Activated naive CD4-positive, alpha-beta T cell treated with anti-CD3 and anti-CD28 coated beads, Interleukin-2, amount 10 ng/mL, durations not matched to agents 7 days and 5 days (primary cell): Measurements from ENCODE around the gene TMEM51.

ENCODE experiments used
- CTCF ChIA-PET: fragments of 350-600 bp; sonication (Branson Sonifier 250); formaldehyde crosslinking; loops from one replicate; lab custom pipeline; 2021; ENCODE audit warnings: antibody characterized with exemption; lab: Charles Lee
- DNase-seq: peaks from one replicate; pipeline ENCODE4 v3.0.0-alpha.2; 2020
- H3K27ac Mint-ChIP-seq: one replicate; pipeline ENCODE4 v1.8.0; 2021; ENCODE audit warnings: mild to moderate bottlenecking, moderate library complexity, mixed read lengths
- H3K27me3 Mint-ChIP-seq: one replicate; pipeline ENCODE4 v1.8.0; 2021; ENCODE audit warnings: mild to moderate bottlenecking, mixed read lengths
- H3K36me3 Mint-ChIP-seq: one replicate; pipeline ENCODE4 v1.8.0; 2021; ENCODE audit warnings: mixed read lengths
- H3K4me1 Mint-ChIP-seq: one replicate; pipeline ENCODE4 v1.8.0; 2021; ENCODE audit warnings: mixed read lengths
- H3K4me3 Mint-ChIP-seq: one replicate; pipeline ENCODE4 v1.8.0; 2021; ENCODE audit warnings: mild to moderate bottlenecking, moderate library complexity, mixed read lengths
- H3K9me3 Mint-ChIP-seq: one replicate; pipeline ENCODE4 v1.8.0; 2021; ENCODE audit warnings: mixed read lengths

TMEM51 gene

DNA sequence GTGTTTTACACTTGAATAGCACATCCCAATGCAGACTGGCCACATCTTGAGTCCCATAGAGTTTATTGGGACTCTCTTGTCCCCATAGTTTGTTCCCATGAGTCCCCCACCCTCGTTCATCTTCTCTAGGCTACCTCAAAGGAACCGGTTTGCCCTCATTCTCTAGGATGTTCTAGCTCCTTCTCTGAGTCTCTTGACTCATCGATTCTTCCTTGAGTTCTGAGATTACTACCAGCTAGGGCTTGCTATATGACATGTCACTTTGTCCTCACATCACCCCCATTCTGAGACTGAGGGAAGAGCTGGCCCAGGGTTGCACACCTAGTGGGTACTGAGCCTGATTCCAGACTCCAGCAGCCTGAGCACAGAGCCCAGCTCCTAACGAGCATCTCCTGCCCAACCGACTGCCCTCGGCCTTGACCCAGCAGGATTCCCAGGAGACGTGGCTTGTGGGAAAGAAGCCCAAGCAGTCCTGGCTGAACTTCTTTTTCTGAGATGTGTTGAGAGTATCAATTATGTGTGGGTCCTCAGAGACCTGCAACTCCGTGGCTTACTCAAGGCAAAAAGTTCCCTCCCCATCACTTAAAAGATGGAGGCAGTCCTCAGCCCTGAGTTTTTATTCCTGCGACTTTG, 42.0 kb downstream of the TMEM51 start:
- H3K36me3 Mint-ChIP-seq: no peaks in the 10 kb centered on the region
- H3K4me1 Mint-ChIP-seq: no peaks in the 10 kb centered on the region
- no peak overlapping the region for H3K4me3 Mint-ChIP-seq
- H3K9me3 Mint-ChIP-seq: no peaks in the 10 kb centered on the region
- peaks cover 23% of the 10 kb centered on the region for H3K27me3 Mint-ChIP-seq
- H3K27ac Mint-ChIP-seq: no peak overlapping the region
- CTCF ChIA-PET: no interaction called here
- DNase-seq: no peak

DNA sequence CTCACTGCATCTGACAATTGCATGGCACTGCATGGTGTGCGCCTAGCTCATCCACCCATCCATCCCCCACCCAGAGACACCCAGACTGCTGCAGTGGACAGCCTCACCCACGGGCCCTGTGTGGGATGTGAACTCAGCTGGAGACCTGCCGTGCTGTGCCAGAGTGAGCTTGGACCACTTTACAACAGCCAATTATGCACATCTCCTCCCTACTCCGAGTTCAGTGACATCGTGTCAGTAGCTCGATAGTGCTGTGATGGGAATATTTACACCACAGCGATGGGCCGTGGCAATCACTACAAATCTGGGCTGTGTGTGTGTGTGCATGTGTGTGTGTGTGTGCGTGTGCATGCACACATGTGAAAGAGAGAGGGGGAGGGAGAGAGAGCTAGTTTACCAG, 42.5 kb downstream of the TMEM51 start:
- Mint-ChIP-seq H3K9me3 (no peaks in the 10 kb centered on the region), H3K4me3 (no peak overlapping the region), H3K27ac (no peak overlapping the region), H3K36me3 (no peaks in the 10 kb centered on the region), H3K4me1 (no peaks in the 10 kb centered on the region), H3K27me3 (peaks cover 18% of the 10 kb centered on the region)
- DNase-seq: no peak
- CTCF ChIA-PET: no interaction called here

DNA sequence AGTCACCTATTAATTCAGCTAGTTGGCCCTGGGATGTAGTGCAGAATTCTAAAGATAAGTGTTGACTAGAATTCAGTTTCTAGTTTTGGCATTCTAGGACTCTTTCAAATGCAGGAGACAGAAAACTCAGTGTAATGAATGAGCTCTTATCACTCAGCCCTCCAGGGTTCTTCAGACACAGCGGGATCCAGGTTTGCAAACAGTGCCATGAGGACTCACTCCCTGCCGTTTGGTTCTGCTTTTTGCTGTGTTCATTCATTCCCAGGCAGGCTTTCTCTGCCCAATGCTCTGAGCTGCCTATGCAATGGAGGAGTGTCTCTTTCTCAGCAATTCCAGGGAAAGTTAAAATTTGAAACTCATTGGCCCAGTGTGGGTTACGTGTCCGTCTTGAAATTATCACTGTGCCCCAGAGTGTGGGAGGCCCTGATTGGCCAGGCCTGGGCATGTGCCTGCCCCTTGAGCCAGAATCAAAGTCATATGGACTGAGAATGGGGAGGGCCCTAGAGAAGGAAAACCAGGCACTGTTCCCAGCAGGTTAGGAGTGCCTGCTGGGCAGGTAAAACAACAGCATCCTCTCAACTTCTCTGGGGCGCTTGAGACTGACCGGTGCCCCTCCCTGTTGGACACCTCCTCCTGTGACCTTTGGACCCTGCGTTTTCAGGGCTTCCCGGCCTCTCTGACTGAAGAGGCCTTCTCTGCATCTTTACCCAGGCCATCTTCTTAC, 43.4 kb downstream of the TMEM51 start:
- Mint-ChIP-seq H3K36me3 (no peaks in the 10 kb centered on the region), H3K27ac (no peak overlapping the region), H3K27me3 (peaks cover 25% of the 10 kb centered on the region), H3K4me3 (no peak overlapping the region), H3K4me1 (no peaks in the 10 kb centered on the region), H3K9me3 (no peaks in the 10 kb centered on the region)
- no peak for DNase-seq
- CTCF ChIA-PET: interaction anchor here (0.6 kb wide), 1 partner anchor 1103 kb away, joined by 3 read pairs; no protein-coding TSS in a partner anchor

DNA sequence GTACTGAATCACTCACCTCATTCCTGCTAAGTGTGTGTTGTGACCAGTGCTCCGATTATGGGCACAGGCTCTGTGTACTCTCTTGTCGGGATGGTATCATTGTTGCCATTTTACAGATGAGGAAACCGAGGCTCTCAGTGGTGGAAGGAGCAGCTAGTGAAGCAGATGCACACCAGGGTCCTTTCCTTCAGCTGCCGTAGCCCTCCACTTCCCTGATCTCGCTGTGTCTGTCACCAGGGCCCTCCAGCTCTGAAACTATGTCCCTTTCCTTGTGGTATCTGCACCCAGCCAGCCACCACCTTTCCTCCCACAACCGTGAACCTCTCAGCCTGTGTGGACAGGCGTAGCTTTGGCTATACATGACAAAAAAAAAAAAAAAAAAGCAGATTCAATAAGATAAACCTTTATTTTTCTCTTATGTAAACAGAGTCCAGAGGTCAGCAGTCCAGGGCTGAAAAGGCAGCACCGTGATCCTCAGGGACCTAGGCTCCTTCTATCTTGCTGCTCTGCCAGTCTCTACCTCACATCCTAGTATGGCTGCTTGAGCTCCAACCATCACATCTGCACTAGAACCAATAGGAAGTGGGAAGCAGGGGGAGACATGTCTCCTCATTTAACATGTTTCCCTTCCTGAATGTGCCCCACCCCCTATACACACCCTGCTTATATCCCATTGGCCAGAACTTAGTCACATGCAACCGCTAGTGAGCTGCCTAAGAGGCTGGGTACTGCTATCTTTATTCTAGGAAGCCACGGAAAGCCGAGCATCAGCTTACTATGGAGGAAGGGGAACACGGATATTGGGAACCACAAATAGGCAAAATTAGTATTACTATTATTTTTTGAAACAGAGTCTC, 44.3 kb downstream of the TMEM51 start:
- H3K27ac Mint-ChIP-seq: no peak overlapping the region
- no peaks in the 10 kb centered on the region for H3K9me3 Mint-ChIP-seq
- H3K4me3 Mint-ChIP-seq: no peak overlapping the region
- no peaks in the 10 kb centered on the region for H3K36me3 Mint-ChIP-seq
- CTCF ChIA-PET: interaction anchor here (0.6 kb wide), 2 partner anchors 119 to 1104 kb away, joined by 3 to 5 read pairs; no protein-coding TSS in a partner anchor
- no peak for DNase-seq
- peaks cover 29% of the 10 kb centered on the region for H3K27me3 Mint-ChIP-seq
- H3K4me1 Mint-ChIP-seq: no peaks in the 10 kb centered on the region

DNA sequence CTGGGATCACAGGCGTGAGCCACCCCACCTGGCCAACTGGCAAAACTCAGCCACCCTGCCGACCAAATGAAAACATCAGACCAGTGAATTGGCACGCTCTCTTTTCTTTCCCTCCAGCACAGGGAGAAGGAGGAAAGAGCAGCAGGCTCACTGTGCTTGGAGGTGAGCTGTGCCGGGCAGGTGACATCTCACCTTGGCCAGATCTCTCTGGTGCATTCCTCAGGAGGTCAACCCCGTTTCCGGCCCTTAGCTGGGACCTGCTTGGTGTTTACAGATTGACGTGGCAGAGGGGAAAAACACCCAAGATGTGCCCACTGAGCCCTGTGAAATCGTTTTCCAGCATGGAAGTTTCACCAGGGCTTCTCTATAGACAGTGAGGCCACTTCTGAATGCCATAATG, 45.1 kb downstream of the TMEM51 start:
- H3K4me3 Mint-ChIP-seq: no peak overlapping the region
- CTCF ChIA-PET: no interaction called here
- H3K27me3 Mint-ChIP-seq: peaks cover 25% of the 10 kb centered on the region
- no peaks in the 10 kb centered on the region for H3K36me3 Mint-ChIP-seq
- H3K4me1 Mint-ChIP-seq: no peaks in the 10 kb centered on the region
- no peaks in the 10 kb centered on the region for H3K9me3 Mint-ChIP-seq
- no peak for DNase-seq
- H3K27ac Mint-ChIP-seq: no peak overlapping the region

DNA sequence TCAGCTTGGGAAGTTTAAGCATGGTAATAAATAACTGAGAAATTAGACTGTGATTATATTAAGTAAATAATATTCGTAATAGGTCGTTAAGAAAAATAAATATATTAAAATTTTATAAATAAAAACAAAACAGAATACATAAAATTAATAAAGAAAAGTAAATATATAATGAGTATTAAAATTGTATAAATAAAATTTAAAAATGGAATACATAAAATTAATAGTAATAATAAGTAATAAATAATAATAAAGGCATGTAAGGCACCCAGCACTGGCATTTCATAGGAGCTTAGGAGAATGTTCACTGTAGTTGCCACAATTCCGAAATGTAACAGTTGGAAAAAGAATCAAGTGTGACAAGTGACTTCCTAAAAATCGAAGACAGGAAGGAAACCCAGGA, 47.7 kb downstream of the TMEM51 start:
- Mint-ChIP-seq H3K27me3 (peaks cover 25% of the 10 kb centered on the region), H3K9me3 (no peaks in the 10 kb centered on the region), H3K27ac (no peak overlapping the region), H3K4me3 (no peak overlapping the region), H3K4me1 (no peaks in the 10 kb centered on the region), H3K36me3 (no peaks in the 10 kb centered on the region)
- CTCF ChIA-PET: no interaction called here
- no peak for DNase-seq

DNA sequence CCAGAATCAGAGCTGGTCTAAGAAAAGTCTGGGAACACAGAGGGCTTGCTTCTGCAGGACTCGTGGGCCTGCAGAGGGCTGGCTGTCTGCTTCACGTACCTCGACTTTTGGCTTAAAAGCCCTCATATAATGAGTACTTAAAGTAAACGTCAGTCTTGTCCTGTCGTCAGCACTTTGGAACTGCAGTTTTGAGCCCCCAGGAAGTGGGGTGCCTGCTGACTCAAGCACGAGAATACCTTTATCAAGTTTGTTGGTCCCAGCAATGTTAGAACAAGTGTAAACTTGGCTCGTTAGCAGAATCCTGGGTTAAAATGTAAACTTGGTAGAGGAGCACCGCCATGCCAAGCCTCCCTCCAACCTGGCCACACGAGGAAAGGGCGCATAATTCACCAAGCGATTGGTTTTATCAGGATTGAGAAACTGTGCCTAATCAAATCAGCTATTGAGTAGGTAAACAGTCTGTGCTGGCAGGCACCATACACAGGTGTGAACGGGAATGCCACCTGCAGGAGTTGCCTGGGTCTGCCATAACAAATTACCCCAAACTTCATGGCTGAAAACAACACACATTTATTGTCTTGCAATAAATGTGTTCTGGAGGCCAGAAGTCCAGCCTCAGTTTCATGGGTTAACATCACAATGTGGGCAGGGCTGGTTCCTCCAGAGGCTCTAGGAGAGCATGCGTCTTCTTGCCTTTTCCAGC, 48.5 kb downstream of the TMEM51 start:
- Mint-ChIP-seq H3K36me3 (no peaks in the 10 kb centered on the region), H3K4me3 (no peak overlapping the region), H3K27ac (no peak overlapping the region), H3K27me3 (peaks cover 33% of the 10 kb centered on the region), H3K4me1 (no peaks in the 10 kb centered on the region), H3K9me3 (no peaks in the 10 kb centered on the region)
- peak; percentile 4 for DNase-seq
- CTCF ChIA-PET: no interaction called here

DNA sequence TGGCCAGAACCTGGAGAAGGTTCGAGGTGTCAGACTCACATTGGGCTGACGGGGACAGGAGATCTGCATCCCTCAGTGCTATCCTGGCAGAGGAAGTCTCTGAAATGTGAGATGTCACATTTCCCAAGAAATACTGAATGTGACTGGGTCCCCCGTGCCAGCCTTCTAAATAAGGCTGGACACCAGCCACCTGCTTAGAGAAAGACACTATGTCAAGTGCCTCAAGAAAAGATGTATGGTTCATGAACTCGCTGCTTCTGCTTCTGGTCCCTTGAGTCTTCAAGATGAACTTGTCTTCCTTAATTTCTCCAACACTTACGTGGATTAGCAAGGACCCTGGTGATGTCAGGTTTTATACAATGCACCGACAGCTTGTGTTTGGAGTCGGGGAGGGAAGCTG, 51.4 kb downstream of the TMEM51 start:
- no peak overlapping the region for H3K27ac Mint-ChIP-seq
- DNase-seq: no peak
- CTCF ChIA-PET: interaction anchor here (1.9 kb wide), 1 partner anchor 76 kb away, joined by 5 read pairs; no protein-coding TSS in a partner anchor
- no peaks in the 10 kb centered on the region for H3K4me1 Mint-ChIP-seq
- no peaks in the 10 kb centered on the region for H3K9me3 Mint-ChIP-seq
- peaks cover 38% of the 10 kb centered on the region for H3K27me3 Mint-ChIP-seq
- no peak overlapping the region for H3K4me3 Mint-ChIP-seq
- H3K36me3 Mint-ChIP-seq: no peaks in the 10 kb centered on the region

DNA sequence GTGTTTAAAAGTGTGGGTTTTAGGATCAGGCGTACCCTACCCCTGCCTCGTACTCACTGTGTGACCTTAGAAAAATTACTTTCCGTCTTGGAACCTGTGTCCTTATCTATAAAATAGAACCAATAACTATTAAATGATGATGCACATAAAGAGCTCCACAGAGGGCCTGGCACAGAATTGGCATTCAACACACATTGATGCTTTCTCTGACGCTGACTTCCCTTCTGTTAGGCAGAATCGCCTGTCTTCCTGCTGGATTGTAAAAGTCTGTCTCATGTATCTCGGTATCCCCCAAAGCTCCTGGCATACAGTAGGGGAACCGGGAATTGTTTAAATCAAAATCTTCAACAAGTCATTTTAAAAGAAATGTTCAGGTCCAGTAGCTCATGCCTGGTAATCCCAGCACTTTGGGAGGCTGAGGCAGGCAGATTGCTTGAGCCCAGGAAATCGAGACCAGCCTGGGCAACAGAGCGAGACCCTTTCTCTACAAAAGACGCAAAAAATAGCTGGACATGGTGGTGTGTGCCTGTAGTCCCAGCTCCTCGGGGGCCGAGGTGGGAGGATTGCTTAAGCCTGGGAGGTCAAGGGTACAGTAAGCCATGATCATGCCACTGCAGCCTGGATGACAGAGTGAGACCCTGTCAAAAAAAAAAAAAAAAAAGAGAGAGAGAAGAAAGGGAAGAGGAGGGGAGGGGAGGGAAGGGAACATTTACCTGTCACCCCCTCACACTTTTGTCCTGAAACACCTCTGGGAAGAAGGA, 52.2 kb downstream of the TMEM51 start:
- Mint-ChIP-seq H3K4me3 (no peak overlapping the region), H3K36me3 (no peaks in the 10 kb centered on the region), H3K9me3 (no peaks in the 10 kb centered on the region), H3K4me1 (no peaks in the 10 kb centered on the region), H3K27me3 (peaks cover 35% of the 10 kb centered on the region), H3K27ac (no peak overlapping the region)
- CTCF ChIA-PET: interaction anchor here (1.9 kb wide), 1 partner anchor 77 kb away, joined by 5 read pairs; no protein-coding TSS in a partner anchor
- DNase-seq: no peak

DNA sequence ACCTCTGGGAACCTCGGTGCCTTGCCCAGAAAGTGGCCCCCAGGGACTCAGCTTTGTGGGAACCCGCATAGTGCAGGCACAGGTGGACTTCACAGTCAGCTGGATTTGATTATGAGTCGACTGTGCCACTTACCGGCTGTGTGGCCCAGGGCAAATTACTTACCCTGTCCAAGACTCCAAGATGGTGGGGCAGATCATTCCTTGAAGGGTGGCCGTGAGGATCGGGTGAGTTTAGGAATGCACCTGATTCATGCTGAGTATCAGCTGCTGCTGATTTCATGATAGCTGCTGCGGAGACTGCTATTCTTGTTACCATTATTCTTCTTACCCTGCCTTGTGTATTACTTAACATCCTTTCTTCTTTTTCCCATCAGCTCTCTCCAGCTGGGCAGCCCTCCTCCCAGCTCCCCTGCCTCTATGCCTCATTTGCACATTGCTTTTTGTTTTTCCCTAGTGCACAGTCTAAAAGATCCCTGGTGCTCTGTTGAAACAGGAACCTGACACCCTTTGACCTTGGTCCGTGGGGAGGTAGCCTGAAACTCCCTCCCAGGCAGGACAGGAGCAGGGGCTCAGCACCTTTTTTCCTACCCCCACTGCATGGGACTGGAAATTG, 53.0 kb downstream of the TMEM51 start:
- Mint-ChIP-seq H3K27ac (no peak overlapping the region), H3K4me1 (no peaks in the 10 kb centered on the region), H3K4me3 (no peak overlapping the region), H3K27me3 (peaks cover 36% of the 10 kb centered on the region), H3K9me3 (no peaks in the 10 kb centered on the region), H3K36me3 (no peaks in the 10 kb centered on the region)
- DNase-seq: no peak
- CTCF ChIA-PET: no interaction called here

DNA sequence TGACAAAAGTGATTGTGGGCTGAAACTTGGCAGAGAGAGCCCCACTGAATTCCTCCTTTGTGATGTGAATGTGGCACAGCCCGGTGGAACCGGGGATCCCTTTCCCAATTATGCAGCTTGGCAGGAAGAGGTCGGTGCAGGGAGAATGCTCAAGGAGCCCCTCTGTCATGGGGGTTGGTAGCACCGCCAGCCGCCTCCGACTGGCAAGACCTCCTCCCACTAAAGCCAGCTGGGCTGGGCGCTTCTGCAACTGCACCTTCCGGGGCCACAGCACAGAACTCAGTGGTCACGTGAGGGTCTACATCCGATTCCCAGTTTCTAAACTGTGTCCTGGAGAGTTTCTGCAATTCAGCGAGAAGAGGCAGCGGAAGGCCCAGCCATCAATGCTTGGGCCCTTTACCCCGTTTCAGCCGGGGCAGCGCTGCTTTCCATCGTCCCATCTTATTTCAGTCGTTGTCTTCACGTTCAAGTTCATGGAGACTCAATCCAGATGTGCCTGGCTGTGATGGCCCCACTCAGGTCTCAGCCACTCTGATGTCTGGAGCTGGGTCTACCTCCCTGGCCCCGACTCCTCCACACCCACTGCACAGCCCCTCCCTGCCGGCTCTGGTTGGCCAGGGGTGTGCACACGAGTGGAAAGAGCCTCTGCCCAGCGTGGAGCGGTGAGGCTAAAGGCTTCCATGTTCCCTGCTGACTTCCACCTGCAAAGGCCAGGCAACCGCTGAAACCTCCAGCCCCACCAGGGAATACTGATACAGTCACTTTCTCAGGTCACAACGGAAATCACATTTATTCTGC, 53.7 kb downstream of the TMEM51 start:
- H3K27ac Mint-ChIP-seq: no peak overlapping the region
- DNase-seq: no peak
- H3K36me3 Mint-ChIP-seq: no peaks in the 10 kb centered on the region
- H3K27me3 Mint-ChIP-seq: peaks cover 32% of the 10 kb centered on the region
- no peak overlapping the region for H3K4me3 Mint-ChIP-seq
- H3K4me1 Mint-ChIP-seq: no peaks in the 10 kb centered on the region
- H3K9me3 Mint-ChIP-seq: no peaks in the 10 kb centered on the region
- CTCF ChIA-PET: no interaction called here

DNA sequence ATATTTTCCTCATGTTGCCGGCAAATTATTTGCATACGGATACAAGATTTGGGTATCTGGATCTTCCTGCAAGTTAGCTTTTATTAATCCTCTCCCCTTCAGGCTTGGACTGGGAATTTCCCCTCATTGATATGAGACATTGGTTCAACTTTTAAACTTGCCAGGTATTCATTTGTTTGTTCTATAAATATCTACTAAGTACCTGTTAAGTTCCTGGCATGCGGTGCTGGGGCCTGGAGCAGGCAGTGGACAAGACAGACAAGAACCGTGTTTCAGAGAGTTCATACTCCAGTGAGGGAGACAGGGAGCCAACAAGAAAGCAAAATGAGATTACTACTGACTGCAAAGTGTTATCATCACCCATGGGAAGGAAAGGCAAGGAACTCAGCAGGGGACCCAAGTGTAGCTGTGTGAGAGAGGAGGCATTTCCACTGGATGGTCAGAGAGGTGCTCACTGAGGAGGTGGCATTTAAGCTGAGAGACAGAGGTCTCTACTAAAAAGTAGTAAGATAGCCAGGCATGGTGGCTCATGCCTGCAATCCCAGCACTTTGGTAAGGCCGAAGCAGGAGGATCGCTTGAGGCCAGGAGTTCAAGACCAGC, 54.4 kb downstream of the TMEM51 start:
- Mint-ChIP-seq H3K9me3 (no peaks in the 10 kb centered on the region), H3K27me3 (peaks cover 32% of the 10 kb centered on the region), H3K36me3 (no peaks in the 10 kb centered on the region), H3K4me3 (no peak overlapping the region), H3K27ac (no peak overlapping the region), H3K4me1 (no peaks in the 10 kb centered on the region)
- CTCF ChIA-PET: interaction anchor here (1.0 kb wide), 1 partner anchor 64 kb away, joined by 3 read pairs; no protein-coding TSS in a partner anchor
- no peak for DNase-seq
